Measurements from ENCODE around the gene TENM4.
"Not testable (repeated sequence)": the region's sequence is repeated elsewhere in the genome, so short reads cannot be mapped to it uniquely, and the experiment has no call there.

Gene TENM4

GRCh38 chr11:79209540-79210266 lies 231.1 kb downstream of the TENM4 start:
- no peak for DNase-seq (ENCODE audit: low read depth in 2 of 2)

GRCh38 chr11:79208126-79208525 lies 232.7 kb downstream of the TENM4 start:
- DNase-seq (ENCODE audit: low read depth in 2 of 2) = no peak

- DNase-seq (ENCODE audit: low read depth in 2 of 2) = no peak
Observed at GRCh38 chr11:79206951-79207350, 233.9 kb downstream of the TENM4 start.

DNA sequence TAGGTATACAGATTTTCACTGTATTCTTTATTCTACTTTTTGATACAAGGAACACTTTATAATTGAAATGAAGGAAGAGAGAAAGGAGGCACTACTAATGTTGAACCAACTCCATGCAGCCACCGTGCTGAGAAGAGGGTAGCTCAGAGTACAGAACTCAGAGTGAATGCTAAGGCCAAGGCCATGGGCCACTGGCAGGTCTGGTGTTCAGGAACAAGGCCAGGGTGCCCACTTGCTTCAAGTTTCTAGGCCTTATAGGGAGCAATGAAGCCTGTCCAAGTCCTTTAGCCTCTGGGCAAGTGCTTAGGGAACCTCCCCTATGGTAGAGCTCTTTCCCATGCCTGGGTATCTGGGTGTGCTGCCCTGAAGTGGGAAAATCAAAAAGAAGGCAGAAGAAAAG lies 235.0 kb downstream of the TENM4 start:
- DNase-seq (ENCODE audit: low read depth in 2 of 2) = no peak

DNA sequence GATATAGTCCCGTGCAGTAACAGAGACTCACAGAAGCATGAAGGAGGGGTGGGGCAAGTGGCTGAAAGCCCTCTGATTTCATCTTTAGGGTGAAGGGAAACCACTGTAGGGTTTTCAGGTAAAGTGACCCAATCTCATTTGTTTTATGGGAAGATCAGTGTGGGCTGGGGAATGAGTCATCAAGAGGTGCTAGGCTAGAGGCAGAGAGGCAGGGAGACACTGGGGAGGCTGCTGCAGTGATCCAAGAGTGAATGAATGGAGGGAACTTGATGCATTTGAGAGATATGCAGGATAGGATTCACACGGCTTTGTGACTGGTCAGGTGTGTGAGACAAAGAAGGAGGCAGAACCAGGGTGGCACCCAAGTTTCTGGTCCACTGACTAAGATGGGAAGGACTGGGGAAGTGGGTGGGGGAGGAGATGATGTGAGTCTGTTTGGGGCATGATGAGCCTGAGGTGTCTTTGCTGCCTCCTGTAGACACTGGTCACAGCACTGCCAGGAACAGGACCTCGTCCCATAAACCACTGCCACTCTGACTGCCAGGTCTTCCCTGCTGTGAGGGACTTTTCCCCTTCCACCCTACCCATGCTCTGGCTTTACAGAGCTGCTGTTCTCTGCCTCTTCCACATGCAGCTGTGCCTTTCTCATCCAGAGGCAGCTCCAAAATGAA lies 239.0 kb downstream of the TENM4 start:
- no peak for DNase-seq (ENCODE audit: low read depth in 2 of 2)

GRCh38 chr11:79200398-79201070 lies 240.3 kb downstream of the TENM4 start:
- DNase-seq (ENCODE audit: low read depth in 2 of 2) = no peak

GRCh38 chr11:79199729-79200354 lies 241.0 kb downstream of the TENM4 start:
- no peak for DNase-seq (ENCODE audit: low read depth in 2 of 2)

- DNase-seq (ENCODE audit: low read depth in 2 of 2) = no peak
Observed at GRCh38 chr11:79198898-79199250, 242.0 kb downstream of the TENM4 start.

DNA sequence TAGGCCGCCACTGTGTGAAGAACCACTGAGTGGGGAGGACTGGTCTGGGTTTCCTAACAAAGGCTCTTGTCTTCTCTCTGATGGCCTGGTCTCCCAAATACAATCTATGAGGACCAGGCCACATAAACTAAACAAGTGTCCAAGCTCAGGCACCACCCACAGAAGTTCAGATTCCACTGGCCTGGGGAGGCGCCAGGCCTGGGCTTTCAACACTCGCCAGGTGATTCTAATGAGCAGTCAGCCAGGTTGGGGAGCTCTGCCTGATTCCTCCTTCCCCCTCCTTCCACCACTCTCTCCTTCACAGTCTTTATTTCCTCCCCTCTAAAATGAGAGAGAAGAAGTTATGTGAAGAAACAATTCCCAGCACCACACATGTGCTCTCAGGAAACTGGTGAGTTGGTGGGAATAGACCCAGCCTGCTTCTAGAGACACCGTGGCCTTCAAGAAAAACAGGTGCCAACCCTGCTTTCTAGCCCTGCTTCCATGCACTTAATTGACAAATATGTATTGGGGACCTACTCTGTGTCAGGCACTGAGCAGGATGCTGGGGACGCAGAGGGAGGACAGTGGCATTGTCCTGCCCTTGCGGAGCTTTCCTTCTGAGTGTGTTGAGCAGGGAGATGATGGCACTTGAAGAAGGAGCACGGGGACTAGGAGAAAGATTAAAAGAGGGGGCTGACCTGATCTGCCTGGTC lies 242.5 kb downstream of the TENM4 start:
- DNase-seq (ENCODE audit: low read depth in 2 of 2) = no peak

DNA sequence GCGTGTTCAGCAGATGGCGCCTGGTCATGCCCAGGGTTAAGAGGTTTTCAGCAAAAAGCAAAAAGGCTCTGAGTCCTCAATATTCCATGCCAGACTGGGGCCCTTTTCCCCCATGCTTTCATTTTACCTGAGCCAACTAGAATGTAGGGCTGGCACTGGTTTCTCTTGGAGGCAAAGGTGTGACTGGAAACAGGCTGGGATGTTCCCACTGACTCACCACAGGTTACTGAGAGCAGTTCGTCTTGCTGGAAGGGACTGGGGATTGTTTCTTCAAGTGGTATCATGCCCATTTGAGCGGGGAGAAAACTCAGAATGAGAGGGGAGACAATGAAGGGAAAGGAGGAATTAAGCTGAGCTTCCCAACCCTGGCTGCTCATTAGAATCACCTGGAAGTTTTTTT lies 243.9 kb downstream of the TENM4 start:
- DNase-seq (ENCODE audit: low read depth in 2 of 2) = no peak

GRCh38 chr11:79195209-79195608 lies 245.6 kb downstream of the TENM4 start:
- no peak for DNase-seq (ENCODE audit: low read depth in 2 of 2)

GRCh38 chr11:79193663-79194310 lies 247.0 kb downstream of the TENM4 start:
- no peak for DNase-seq (ENCODE audit: low read depth in 2 of 2)

DNA sequence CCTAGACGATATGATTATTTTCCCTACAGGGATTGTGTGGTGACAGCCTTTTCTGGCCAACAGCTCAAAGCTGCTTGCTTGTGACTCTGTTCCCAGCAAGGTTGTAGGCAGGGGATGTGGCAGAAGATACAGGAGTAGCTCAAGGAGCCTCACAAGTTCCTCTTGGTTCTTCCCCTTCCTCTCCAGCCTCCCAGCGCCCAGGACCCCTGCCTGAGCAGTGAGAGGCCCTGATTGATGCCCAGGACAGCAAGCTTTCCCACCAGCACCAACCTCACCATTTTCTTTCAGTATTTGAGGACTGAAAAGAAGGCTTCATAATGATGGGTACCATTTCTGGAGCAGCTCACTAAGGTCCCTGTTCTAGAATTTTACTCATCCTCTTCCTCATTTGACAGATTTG lies 248.0 kb downstream of the TENM4 start:
- no peak for DNase-seq (ENCODE audit: low read depth in 2 of 2)

GRCh38 chr11:79191716-79192115 lies 249.1 kb downstream of the TENM4 start:
- not testable (repeated sequence) for DNase-seq (ENCODE audit: low read depth in 2 of 2)

GRCh38 chr11:79190553-79190952 lies 250.3 kb downstream of the TENM4 start:
- DNase-seq (ENCODE audit: low read depth in 2 of 2) = not testable (repeated sequence)

GRCh38 chr11:79189601-79190000 lies 251.2 kb downstream of the TENM4 start:
- no peak for DNase-seq (ENCODE audit: low read depth in 2 of 2)

DNA sequence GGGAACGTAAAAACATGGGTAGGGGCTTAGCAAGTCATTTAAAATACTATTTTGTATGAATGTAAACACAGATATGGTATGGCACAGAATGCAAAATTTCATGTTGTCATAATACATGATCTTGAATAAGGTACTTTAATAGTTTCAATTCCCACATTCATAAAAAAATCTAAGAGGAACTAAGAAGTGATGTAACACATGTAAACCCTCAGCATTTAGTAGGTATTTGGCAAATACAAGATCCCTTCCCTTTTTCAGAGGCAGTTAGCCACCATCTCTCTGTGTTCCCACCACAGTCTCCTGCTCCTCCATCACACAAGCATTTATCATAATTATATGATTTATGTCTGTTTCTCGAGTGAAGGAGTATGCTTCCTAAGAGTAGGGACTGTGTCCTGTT lies 251.8 kb downstream of the TENM4 start:
- no peak for DNase-seq (ENCODE audit: low read depth in 2 of 2)

GRCh38 chr11:79186669-79187068 lies 254.2 kb downstream of the TENM4 start:
- DNase-seq (ENCODE audit: low read depth in 2 of 2) = no peak

GRCh38 chr11:79185351-79185750 lies 255.5 kb downstream of the TENM4 start:
- DNase-seq (ENCODE audit: low read depth in 2 of 2) = no peak

GRCh38 chr11:79184285-79184684 lies 256.5 kb downstream of the TENM4 start:
- DNase-seq (ENCODE audit: low read depth in 2 of 2) = no peak

DNA sequence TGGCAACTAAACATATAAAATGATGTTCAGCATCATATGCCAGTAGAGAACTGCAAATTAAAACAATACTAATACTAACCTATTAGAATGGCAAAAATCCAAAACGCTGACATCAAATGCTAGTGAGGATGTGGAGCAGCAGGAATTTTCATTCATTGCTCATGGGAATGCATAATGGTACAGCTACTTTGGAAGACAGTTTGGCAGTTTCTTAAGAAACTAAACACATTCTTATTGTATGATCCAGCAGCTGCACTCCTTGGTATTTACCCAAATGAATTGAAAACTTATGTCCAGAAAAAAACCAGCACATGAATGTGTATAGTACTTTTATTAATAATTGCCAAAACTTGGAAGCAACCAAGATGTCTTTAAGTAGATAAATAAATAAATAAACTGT lies 258.0 kb downstream of the TENM4 start:
- DNase-seq (ENCODE audit: low read depth in 2 of 2) = no peak

Data from stimulated activated CD4-positive, alpha-beta T cell treated with anti-CD3 and anti-CD28 coated beads, Interleukin-12 subunit alpha, Interleukin-12 subunit beta, amount 100 ng/mL, for 24 hours (primary cell).